BE2C (cell line): ENCODE measurements around the gene ZBTB24.

Source experiments
- DNase-seq: peaks from one replicate; pipeline ENCODE4 v3.0.0-alpha.2; 2020
- H3K27me3 ChIP-seq: fragments of 250-450 bp; sonication (Bioruptor Pico); 2 replicates; pipeline ENCODE4 v1.5.1; 2020; ENCODE audit warnings: mild to moderate bottlenecking
- H3K36me3 ChIP-seq: fragments of 250-450 bp; sonication (Bioruptor Pico); 2 replicates; pipeline ENCODE4 v1.5.1; 2020; ENCODE audit warnings: mild to moderate bottlenecking
- H3K4me1 ChIP-seq: fragments of 250-450 bp; sonication (Bioruptor Pico); 2 replicates; pipeline ENCODE4 v1.5.1; 2020
- H3K4me3 ChIP-seq: 2 replicates; pipeline ENCODE4 v1.5.1; 2011; ENCODE audit warnings: low read depth, low read length
- H3K9me3 ChIP-seq: fragments of 250-450 bp; sonication (Bioruptor Pico); 2 replicates; pipeline ENCODE4 v1.5.1; 2020
- CTCF ChIP-seq: IDR thresholded peaks from 2 replicates; pipeline ENCODE4 v1.5.1; 2012; ENCODE audit warnings: mild to moderate bottlenecking, low read depth, low read length

The ZBTB24 gene

GRCh38 chr6:109443425-109443950, 39.5 kb downstream of the ZBTB24 start:
- Histone ChIP-seq H3K27me3 (no peaks in the 10 kb centered on the region; the same call in 1 of the 2 replicates), H3K4me1 (no peaks in the 10 kb centered on the region; the same call in 1 of the 2 replicates), H3K4me3 (no peak overlapping the region), H3K9me3 (no peaks in the 10 kb centered on the region), H3K36me3 (peaks cover 40% of the 10 kb centered on the region)
- DNase-seq: no peak
- no peak for TF ChIP-seq CTCF

- Histone ChIP-seq H3K9me3 (no peaks in the 10 kb centered on the region), H3K27me3 (no peaks in the 10 kb centered on the region; the same call in 1 of the 2 replicates), H3K4me1 (no peaks in the 10 kb centered on the region; the same call in 1 of the 2 replicates), H3K4me3 (no peak overlapping the region), H3K36me3 (peaks cover 40% of the 10 kb centered on the region)
- no peak for TF ChIP-seq CTCF
- DNase-seq: no peak
Measured at GRCh38 chr6:109442393-109442924, 40.6 kb downstream of the ZBTB24 start.

GRCh38 chr6:109441069-109441816, 41.8 kb downstream of the ZBTB24 start:
- Histone ChIP-seq H3K4me1 (no peaks in the 10 kb centered on the region; the same call in 1 of the 2 replicates), H3K4me3 (peak overlapping the region; percentile 92), H3K36me3 (peaks cover 31% of the 10 kb centered on the region), H3K27me3 (no peaks in the 10 kb centered on the region; the same call in 1 of the 2 replicates), H3K9me3 (no peaks in the 10 kb centered on the region)
- DNase-seq: peak; percentile 56
- TF ChIP-seq CTCF: peak; percentile 28

- DNase-seq: peak; percentile 94
- Histone ChIP-seq H3K4me1 (no peaks in the 10 kb centered on the region; the same call in 1 of the 2 replicates), H3K27me3 (no peaks in the 10 kb centered on the region; the same call in 1 of the 2 replicates), H3K9me3 (no peaks in the 10 kb centered on the region), H3K36me3 (peaks cover 26% of the 10 kb centered on the region), H3K4me3 (peak within 1 kb of the TSS; percentile 92)
- peak; percentile 42 for TF ChIP-seq CTCF
Measured at GRCh38 chr6:109440331-109441068, 42.5 kb downstream of the ZBTB24 start, which contains the start of the genes PPIL6 and SMPD2. TSS of gene PPIL6 (minus strand) at chr6:109440628. CDS start at chr6:109440590, 38 bp downstream. TSS of gene SMPD2 (plus strand) at chr6:109440724. CDS start at chr6:109441122, 398 bp downstream.

- no peaks in the 10 kb centered on the region for H3K4me1 ChIP-seq
- no peaks in the 10 kb centered on the region for H3K9me3 ChIP-seq
- H3K27me3 ChIP-seq: no peaks in the 10 kb centered on the region
- no peak for DNase-seq
- TF ChIP-seq CTCF: no peak
- no peaks in the 10 kb centered on the region for H3K36me3 ChIP-seq
- H3K4me3 ChIP-seq: no peak overlapping the region
Measured at GRCh38 chr6:109436041-109436440, 47.0 kb downstream of the ZBTB24 start.
